ENCODE data around the gene ABTB1. TPM values are rescaled to one million over a fixed set of nuclear protein-coding genes. Genes with fewer than 3 reads are reported as not detected.
"Not testable (repeated sequence)": the region's sequence is repeated elsewhere in the genome, so short reads cannot be mapped to it uniquely, and the experiment has no call there.

Gene ABTB1
- total RNA-seq, 1 experiment from 2014 or later: 10.1 TPM

DNA sequence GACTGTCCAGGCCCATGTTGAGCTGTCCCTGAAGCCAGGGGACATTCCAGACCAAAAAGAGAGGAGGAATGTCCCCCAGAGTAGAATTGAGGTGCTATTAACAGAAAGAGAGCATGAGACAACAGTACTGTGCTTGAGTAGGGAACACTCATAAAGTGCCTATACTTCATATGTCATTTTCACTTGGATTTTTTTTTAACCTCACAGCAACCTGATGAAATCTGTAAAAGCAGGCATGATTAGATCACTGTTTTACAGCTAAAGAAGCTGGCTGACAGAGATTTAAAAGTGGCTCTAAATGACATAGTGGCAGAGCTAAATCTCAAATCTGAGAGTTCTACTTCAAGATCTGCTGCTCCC is 24.9 kb upstream of the ABTB1 start:
- DNase-seq (ENCODE audit: low spot score): no peak

DNA sequence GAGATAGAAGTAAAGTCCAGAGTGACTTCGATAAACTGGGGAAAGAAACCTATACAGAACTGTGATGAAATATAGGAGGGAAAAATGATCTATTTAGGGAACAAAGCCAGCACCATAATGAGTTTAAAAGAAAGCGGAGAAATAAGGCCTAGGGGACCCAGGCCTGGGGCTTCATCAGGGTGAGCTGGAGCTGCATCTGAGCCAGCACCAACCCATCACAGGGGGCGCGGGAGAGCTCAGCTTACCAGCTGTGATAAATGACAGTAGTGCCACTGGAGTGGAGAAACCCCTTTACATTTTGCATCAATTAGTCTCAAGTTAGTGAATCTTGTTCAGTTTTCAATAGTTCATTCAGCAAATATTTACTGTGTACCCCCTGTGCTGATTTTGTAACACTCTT is 22.5 kb upstream of the ABTB1 start:
- DNase-seq (ENCODE audit: low spot score): no peak

DNA sequence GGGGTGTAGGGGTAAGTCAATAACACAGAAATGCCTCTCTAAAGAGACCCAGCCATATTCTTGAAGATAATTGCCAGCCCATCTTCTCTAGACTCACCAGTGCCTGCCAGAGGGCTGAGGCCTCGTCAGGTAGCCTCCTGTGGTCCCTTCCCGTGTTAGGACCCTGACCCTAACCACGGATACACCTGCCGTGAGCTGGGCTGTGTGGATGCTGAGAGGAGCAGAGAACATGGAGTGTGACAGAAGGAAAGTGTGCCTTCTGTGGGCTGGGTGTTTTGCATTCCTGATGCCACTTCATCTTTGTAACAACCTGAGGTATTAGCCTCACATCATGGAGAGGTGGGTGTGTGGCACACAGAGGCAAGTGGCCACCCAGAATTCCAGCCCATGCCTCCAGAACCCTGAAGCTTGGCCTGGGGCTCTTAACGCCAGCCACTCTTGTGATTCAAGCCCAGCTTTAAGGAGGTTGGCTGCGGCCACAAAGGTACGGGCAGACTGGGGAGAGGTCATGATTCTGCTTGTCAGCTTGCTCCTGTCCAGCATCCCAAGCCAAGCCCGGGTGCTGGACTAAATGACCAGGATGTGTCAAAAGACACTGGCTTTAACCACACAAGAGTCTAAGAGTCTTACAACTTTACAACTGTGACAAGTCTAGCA is 21.1 kb upstream of the ABTB1 start:
- DNase-seq (ENCODE audit: low spot score): no peak

DNA sequence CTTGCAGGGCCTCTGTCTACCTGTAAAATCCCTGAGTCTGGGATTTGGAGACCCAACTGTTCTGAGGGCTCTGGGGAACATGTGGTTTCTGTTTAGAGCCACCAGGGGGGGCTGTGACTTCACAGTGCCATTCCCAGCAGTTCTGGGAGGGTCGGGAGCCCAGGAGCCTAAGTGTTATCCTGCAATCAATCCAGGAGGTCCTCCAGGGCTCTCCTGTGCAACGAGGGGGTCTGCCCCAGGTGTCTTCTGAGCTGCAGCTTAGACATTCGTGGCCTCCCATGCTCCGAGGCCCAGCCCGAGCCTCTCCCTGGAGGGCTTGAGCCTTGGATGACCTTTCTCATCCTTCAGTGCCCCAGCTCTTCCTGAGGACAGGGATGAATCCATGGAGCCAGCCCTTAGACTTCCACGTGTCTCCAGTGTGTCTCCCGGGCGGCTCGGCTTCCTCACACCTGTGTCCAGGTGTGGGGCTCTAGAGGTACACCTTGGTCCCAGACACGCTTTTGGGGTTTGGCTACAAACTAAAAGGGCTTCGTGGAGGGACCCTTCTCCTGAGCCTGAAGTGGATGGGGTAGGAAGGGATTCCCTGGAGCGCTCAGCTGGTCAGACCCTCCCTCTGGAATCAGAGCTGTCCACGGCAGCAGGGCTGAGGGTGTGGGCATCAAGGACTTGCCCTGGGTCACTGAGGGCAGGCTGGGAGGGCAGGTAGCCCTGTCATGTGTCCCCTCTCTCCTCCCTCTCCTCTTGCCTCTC is 20.3 kb upstream of the ABTB1 start:
- peak; percentile 82 for DNase-seq (ENCODE audit: low spot score)

DNA sequence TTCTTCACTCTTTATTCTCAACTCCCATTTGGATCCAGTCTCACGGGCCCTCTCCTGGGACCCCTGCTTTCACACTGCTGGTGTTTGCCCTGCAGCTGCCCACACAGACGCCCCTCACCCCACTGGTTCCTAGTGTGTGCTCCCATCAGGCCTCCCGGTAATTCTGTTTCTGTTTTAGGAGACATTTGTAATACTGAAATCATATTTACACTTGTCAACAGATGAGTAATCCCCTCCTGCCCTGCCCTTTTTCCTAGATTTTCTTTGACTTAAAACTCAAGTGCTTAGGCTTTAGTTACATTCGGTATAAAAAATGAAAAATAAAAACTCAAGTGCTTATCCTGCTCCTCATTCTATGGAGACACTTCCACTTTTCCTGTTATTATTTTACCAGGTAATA is 18.4 kb upstream of the ABTB1 start:
- DNase-seq (ENCODE audit: low spot score): no peak

DNA sequence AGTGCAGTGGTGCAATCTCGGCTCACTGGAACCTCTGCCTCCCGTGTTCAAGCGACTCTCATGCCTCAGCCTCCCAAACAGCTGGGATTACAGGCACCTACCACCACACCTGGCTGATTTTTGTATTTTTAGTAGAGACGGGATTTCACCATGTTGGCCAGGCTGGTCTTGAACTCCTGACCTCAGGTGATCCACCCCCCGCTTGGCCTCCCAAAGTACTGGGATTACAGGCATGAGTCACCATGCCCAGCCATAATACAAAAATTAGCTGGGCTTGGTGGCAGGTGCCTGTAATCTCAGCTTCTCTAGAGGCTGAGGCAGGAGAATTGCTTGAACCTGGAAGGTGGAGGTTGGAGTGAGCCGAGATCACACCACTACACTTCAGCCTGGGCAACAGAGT is 17.8 kb upstream of the ABTB1 start:
- not testable (repeated sequence) for DNase-seq (ENCODE audit: low spot score)

DNA sequence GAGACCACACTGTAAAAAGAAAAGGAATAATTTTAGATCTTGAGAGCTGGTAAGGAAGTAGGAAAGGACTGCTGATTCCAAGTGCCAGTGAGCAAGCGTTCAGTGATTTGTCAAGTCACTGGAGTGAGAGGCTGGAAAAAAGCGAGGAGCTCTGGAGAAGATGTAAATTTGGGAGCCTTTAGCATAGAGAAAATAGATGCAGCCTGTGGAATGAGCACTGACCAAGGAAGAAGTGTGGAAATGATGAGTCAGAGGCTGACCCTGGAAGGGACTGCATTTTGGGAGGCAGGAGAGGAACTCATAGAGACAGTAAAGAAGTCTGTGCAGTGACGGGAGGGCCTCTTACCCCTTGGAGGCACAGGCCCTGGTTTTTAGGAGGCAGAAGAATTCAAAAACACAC is 17.1 kb upstream of the ABTB1 start:
- no peak for DNase-seq (ENCODE audit: low spot score)

DNA sequence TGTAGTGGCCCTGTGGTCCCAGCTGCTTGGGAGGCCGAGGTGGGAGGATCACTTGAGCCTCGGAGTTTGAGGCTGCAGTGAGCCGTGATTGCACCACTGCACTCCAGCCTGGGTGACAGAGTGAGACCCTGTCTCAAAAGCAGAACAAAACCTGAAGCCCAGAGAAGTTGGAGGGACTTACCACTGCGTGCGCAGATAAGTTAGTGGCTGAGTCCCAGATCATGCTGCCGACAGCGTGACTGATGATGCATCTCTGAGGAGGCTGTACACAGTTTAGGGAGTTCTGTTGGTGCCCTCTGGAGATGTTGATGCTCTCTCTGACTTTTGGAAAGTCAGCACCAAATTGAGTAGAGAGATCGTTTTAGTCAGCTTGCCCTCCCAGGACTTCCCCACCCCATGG is 15.8 kb upstream of the ABTB1 start:
- no peak for DNase-seq (ENCODE audit: low spot score)

DNA sequence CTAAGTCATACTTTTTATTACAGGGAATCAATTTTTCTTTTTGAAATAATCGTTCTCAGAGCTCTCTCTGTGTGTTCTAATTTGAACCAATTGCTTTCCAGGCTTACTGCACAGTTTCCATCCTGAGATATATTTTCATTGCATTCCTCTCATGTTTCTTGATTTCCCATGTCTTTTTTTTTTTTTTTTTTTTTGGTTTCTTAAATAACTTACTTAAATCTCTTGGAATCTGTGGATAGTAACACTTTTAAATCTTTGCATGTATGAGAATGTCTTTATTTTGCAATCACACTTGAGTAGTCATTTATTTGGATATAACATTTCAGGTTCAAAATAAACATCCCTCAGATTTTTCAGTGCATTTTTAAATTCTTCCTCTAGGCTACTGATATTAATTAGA is 14.5 kb upstream of the ABTB1 start:
- DNase-seq (ENCODE audit: low spot score): no peak

DNA sequence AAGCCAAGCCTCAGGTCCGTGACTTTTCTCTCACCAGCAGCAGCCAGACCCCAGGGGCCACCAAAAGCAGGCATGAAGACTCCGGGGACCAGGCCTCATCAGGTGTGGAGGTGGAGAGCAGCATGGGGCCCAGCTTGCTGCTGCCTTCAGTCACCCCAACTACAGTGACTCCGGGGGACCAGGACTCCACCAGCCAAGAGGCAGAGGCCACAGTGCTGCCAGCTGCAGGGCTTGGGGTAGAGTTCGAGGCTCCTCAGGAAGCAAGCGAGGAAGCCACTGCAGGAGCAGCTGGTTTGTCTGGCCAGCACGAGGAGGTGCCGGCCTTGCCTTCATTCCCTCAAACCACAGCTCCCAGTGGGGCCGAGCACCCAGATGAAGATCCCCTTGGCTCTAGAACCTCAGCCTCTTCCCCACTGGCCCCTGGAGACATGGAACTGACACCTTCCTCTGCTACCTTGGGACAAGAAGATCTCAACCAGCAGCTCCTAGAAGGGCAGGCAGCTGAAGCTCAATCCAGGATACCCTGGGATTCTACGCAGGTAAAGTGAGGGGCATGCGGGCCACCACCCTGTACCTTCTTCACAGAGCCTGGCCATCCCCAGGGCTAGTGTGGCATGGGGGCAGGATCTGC is 12.0 kb upstream of the ABTB1 start:
- DNase-seq (ENCODE audit: low spot score): no peak

DNA sequence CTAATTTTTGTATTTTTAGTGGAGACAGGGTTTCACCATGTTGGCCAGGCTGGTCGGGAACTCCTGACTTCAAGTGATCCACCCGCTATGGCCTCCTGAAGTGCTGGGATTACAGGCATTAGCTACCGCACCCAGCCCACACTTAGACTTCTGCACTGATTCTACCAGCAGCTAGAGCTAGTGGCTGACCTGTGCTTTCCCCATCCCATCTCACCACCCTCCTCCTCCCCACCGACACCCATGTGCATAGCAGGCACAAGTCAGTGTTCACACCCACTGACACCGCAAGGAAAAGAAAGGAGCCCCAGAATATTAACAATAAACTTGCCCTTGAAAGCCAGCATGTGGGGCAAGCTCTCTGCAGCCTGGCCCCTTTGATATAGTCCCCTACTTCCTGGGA is 11.2 kb upstream of the ABTB1 start:
- DNase-seq (ENCODE audit: low spot score): no peak

DNA sequence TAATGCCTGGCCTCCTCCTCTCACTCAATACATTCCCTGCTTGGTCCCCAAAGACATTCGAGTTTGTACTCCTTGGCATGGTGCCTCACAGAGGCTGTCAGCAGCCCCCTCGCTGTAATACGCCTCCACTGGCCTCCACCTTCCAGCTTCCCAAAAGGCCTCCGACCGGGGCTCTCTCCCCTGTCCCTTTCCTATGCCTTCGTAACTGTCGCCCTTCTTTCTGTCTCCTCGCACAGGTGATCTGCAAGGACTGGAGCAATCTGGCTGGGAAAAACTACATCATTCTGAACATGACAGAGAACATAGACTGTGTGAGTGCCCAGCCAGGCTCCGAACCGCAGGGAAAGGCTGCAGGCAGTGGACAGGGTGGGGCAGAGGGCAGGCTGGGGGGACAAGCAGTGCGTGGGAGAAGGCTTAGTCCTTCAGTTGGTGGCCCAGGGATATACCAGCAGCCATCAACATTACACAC is 10.7 kb upstream of the ABTB1 start:
- no peak for DNase-seq (ENCODE audit: low spot score)

DNA sequence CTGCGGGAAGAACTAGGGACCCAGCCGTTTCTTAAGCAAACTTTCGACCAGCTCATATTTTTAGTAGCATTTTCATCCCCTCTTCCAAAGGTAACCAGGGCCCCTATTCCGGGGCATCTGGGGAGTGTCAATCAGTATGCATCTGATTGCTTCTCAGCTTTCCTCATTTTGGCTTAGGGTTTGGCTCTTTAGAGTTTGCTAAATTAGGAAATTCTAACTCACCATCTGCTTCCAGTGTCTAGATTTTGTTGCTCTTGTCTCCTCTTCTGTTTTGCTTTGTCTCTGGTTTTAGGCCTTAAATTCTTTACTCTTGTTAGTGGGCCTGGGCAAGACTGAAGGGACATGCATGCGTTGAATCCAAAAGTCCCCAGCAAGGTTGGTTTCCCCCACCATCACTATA is 9.6 kb upstream of the ABTB1 start:
- no peak for DNase-seq (ENCODE audit: low spot score)

DNA sequence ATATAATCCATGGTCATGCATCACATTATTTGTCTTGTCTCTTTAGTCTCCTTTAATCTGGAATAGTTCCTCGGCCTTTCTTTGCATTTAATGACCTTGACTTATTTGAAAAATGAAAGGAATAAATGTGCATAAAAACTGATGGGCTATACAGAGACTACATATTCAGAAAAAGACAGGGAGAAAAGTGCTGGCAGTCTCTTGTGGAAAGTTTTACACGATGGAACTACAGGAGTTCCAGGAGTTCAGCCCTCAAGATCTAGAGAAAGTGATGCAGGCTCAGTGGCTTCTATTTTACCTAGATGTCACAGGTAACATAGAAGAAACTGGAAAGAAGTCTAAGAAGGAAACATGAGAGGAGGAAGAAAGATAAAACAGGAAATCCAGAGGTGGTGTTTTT is 7.6 kb upstream of the ABTB1 start:
- no peak for DNase-seq (ENCODE audit: low spot score)

DNA sequence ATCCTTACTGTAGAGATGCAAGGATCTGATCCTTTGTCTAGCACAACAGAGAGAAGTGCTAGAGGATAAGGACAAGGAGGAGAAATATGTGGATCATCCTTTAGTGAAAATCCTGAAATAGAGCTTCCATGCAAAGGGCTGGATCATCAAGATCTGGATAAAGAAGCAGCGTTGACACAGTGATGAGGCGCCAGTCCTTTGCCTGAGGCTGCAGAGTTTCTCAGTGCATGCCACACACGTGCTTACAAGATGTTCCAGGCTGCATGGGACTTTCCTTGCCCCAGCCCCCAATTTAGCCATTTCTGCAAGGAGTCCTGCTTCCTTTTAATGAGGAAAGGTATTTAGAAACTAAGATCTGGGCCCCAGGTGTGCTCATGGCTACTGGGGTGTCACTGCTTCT is 7.2 kb upstream of the ABTB1 start:
- DNase-seq (ENCODE audit: low spot score): no peak

DNA sequence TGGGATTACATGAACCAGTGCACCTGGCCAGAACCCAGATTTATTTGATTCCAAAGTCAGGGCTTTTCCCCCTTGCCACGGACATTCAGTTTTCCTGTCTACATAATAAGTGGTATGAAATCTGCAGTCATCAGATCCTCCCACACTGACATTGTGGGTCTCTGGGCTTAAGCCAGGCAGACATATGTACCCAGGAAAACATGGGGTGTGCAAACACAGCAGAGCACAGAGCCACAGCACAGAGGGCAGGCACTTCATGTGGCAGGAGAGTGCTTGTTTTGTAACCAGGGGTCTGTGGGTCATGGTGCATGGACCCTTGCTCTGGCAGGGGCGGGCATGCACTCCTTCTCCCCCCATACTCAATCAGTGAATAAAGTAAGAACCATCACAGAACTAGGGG is 6.1 kb upstream of the ABTB1 start:
- no peak for DNase-seq (ENCODE audit: low spot score)

DNA sequence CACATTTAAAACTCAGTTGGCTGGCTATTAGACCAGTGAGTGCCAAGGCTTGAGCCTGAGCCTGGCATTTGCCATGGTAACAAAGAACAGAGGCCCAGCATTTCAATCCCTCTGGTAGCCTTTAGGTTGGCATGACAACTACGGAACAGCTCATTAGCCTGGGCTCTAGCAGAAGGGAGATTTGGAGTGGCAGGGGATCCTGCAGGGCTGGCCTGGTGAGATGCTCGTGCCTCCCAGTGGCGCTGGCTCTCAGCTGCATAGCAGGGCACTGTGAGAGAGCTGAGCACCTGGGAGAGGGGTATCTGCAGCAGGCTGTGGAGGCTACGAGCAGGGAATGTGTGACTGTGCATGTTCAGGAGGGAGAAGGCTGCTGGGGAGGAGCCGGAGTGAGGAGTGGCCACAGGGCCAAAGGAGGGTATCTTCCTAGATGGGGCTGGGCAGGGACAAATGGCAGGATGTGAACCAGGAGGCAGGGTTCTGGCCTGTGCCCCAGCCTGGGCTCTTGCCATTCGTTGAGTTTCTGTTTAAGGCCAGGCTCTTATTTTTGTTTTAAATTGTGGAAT is 5.6 kb upstream of the ABTB1 start:
- DNase-seq (ENCODE audit: low spot score): no peak

DNA sequence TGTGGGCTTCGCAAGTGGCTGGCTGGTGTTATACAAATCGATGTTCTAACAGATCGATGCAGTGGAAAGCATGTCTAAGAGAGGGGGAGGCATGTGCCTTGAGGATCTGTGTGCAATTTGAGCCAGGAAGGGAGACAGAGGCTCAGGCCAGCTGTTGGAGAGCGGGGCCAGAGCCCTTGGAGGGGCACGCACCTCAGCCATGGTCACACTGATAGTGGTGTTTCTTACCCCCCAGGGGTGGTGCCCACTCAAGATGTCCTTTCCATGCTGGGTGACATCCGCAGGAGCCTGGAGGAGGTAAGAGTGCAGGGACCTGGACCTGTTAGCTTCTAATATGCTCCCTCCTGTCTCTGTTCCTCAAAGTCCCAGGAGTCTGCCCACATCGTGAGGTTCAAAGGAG is 3.8 kb upstream of the ABTB1 start:
- no peak for DNase-seq (ENCODE audit: low spot score)

DNA sequence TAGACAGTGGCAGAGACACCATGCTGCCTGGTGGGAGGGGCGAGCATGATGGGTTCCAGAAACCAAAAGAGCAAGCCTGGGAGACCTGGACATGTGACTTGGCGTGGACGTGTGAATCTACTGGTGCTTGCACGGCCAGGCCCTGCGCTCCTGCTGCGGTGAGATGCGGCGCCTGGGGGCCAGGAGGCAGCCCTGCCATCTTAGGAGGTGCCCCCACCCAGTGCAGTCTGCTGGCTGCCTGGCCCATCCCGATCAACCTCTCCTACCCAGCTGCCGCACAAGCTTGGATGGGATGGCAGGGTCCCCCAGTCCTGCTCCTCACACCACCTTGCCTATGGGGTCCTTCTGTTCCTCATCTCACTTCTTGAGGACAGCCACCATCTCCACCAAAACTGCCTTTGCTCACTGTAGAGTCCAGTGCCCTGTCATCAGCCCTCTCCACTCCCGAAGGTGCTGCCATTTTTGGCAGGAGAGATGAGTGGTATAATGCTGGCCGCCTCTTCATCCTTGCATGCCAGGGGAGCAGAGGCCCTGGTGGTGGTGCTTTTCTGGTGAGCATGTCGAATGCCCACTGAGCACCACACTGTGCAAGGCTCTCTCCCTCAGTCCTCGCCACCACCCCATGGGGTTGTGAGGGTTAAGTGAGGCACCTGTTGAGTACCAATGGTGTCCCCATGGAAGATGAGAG is 3.1 kb upstream of the ABTB1 start:
- DNase-seq (ENCODE audit: low spot score): no peak

DNA sequence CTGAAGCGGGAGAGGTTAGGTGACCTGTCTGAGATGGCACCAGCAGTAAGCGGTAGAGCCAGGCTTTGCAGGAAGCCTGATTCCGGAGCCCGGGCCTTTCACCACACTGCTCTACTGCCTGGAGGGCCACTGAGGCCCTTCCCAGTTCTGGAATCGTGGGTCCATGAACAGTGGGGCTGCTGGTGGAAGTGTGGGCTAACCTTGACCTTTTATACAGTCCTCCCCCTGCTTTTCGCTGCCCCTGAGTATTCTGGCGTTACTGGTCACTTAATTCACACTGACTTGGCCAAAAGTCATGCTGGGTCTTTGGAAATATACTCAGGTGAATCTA is 2.6 kb upstream of the ABTB1 start:
- no peak for DNase-seq (ENCODE audit: low spot score)

DNA sequence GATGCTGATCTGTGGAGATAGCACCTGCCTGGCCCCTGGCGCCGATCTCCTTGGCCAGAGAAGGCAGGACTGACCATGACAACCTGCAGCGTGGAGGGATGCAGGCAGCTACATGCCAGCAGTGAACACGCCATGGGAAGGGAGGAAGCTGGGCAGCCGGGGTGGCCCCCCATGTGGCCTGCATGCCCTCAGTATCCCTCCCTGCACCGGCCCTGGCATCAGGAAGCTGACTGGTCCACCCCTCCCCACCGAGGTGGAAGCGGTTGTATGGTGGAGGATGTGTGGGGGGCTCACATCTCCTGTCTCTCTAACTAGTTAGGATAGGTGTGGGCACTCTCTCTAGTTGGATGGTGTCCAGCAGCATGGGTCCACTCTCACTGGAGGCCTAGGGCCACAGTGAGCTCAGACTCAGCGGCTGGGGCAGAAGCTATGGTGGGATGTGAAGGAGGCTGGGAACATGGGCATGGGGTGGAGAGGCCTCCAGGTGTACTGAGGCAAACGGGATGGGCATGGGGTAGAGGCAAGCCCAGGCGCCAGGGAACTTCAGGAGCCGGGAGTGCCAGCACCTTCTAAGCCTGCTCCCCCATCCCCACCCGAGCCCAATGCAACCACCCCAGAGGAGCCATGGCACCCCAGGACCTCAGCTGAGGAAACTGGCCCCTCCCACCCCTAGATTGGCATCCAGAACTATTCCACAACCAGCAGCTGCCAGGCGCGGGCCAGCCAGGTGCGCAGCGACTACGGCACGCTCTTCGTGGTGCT is 1.8 kb upstream of the ABTB1 start:
- DNase-seq (ENCODE audit: low spot score): no peak

Measured in HT-29 (cell line).